ENCODE data around the gene PLCL1.

GRCh38 chr2:197985029-197985638 lies 180.7 kb downstream of the PLCL1 start:
- TF ChIP-seq EZH2 (IDR thresholded peaks at IDR 0.05; ENCODE audit: low read depth) (no peak), CTCF (conservative IDR thresholded peaks at IDR 0.05) (no peak)

All from PC-9 (cell line).